Body of pancreas (tissue), 4 donors: ENCODE measurements around the gene ORAI2. TPM values are rescaled to one million over a fixed set of nuclear protein-coding genes. Genes with fewer than 3 reads are reported as not detected.
"Not testable (repeated sequence)": the region's sequence is repeated elsewhere in the genome, so short reads cannot be mapped to it uniquely, and the experiment has no call there.

Experiments used
- ATAC-seq: fragments of 150-250 bp; one replicate; pipeline ENCODE4 v1.9.1; 2016
- DNase-seq, 4 donors: peaks; one replicate each; pipeline ENCODE4 v3.0.0-alpha.2; 2019
- H3K27ac ChIP-seq, 4 donors: fragments of 200-600 bp; sonication (generic); 1 replicate in 3 of 4; 2 replicates in 1 of 4; pipeline versions ENCODE4 v1.5.1 to v1.6.1; 2016 to 2019; ENCODE audit warnings: mild to moderate bottlenecking in 1 of 4, mixed read lengths in 1 of 4, moderate library complexity in 1 of 4
- H3K27me3 ChIP-seq, 2 donors: fragments of 200-600 bp; sonication (generic); one replicate each; pipeline ENCODE4 v1.6.0; 2016; ENCODE audit warnings: mild to moderate bottlenecking in 1 of 2
- H3K36me3 ChIP-seq, 2 donors: fragments of 200-600 bp; sonication (generic); replicated peaks in 1 of 2; 2 replicates each; pipeline ENCODE4 v1.5.1; 2016; ENCODE audit warnings: low read depth in 2 of 2; ENCODE audit not compliant: insufficient read depth in 1 of 2
- H3K4me1 ChIP-seq: fragments of 200-600 bp; sonication (generic); one replicate; pipeline ENCODE4 v1.6.0; 2016
- H3K4me3 ChIP-seq, 2 donors: fragments of 200-600 bp; sonication (generic); 1 replicate in 1 of 2; 2 replicates in 1 of 2; pipeline ENCODE4 v1.5.1; 2016 to 2019
- H3K9me3 ChIP-seq, 3 donors: fragments of 200-600 bp; sonication (generic); 1 replicate in 2 of 3; 2 replicates in 1 of 3; pipeline ENCODE4 v1.5.1; 2016
- POLR2A ChIP-seq, 3 donors: fragments of 450-650 bp; IDR thresholded peaks; one replicate each; pipeline ENCODE4 v1.6.1; 2016; ENCODE audit warnings: antibody characterized with exemption in 3 of 3, mild to moderate bottlenecking in 2 of 3
- WGBS, 2 donors: methylation state at CpG; one replicate each; pipeline ENCODE4 v1.1.5; 2017; 5-methylcytosine and 5-hydroxymethylcytosine counted together
- intact Hi-C: fragments of 100-400 bp; cut with DNase I; formaldehyde crosslinking; loops from one replicate; pipeline ENCODE4 v1.15.1; 2023
- total RNA-seq, 2 donors: library from RNA; depleted of rRNA; stranded (reverse); fragments of >200 nt; gene quantifications; one replicate each; pipeline ENCODE4 v1.1.0, GENCODE V29; 2016
- TF ChIP-seq, protein P1 (sequence below), 7 experiments: fragments of 450-650 bp in 4 of 7; fragments of 200-600 bp in 3 of 7; sonication (generic) in 3 of 7; IDR thresholded peaks; one replicate each; pipeline ENCODE4 v1.5.1; 2016 to 2019; ENCODE audit warnings: antibody characterized with exemption in 7 of 7

The ORAI2 gene
- total RNA-seq, 2 donors from 2014 or later, result 11.7 to 20.8 TPM

DNA sequence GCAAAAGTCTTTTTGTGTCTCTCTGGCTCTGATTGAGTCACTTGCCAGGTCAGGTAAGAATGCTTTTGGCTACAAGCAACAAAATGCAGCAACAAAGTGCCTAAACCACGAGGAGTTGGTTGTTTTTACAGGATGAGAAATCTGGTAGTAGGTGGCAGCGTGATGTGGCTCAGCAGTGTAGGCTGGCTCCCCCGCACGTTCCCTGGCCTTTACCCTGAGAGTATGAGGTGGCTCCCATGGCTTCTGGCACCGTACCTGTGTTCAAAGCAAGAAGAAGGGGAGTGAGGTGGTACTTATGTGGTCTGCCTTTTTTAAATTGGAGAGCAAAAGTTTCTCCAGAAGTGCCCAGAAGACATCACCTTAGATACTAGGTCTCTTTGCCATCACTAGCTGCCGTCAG, 25.5 kb upstream of the ORAI2 start:
- DNase-seq (no peak), ATAC-seq (no peak)
- Histone ChIP-seq H3K9me3 (no peaks in the 10 kb centered on the region), H3K27ac (no peak overlapping the region), H3K27me3 (no peaks in the 10 kb centered on the region), H3K4me1 (no peaks in the 10 kb centered on the region), H3K36me3 (peaks cover 4 to 6% of the 10 kb centered on the region in 2 donors), H3K4me3 (no peak overlapping the region)
- intact Hi-C loops, result no loop called here
- TF ChIP-seq, protein P1, sequence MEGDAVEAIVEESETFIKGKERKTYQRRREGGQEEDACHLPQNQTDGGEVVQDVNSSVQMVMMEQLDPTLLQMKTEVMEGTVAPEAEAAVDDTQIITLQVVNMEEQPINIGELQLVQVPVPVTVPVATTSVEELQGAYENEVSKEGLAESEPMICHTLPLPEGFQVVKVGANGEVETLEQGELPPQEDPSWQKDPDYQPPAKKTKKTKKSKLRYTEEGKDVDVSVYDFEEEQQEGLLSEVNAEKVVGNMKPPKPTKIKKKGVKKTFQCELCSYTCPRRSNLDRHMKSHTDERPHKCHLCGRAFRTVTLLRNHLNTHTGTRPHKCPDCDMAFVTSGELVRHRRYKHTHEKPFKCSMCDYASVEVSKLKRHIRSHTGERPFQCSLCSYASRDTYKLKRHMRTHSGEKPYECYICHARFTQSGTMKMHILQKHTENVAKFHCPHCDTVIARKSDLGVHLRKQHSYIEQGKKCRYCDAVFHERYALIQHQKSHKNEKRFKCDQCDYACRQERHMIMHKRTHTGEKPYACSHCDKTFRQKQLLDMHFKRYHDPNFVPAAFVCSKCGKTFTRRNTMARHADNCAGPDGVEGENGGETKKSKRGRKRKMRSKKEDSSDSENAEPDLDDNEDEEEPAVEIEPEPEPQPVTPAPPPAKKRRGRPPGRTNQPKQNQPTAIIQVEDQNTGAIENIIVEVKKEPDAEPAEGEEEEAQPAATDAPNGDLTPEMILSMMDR (IDR thresholded peaks at IDR 0.05), result no peak
- no peak for TF ChIP-seq POLR2A (IDR thresholded peaks at IDR 0.05)
- WGBS, 2 donors, result 92% methylated on average over 6 of the region's 6 CpGs

DNA sequence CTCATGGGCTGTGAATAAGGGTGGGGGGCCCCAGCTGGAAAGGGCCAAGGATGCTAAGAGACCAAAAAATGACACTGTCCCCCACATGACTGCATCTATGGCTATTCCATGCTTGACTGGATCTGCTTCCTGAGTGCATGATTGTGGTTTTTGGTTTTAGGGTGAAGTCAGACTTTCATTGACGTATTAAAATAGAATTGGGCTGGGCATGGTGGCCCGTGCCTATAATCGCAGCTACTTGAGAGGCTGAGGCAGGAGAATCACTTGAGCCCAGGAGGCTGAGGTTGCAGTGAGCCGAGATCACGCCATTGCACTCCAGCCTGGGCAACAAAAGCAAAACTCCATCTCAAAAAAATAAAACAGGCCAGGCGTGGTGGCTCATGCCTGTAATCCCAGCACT, 24.8 kb upstream of the ORAI2 start:
- H3K4me3 ChIP-seq, H3K27me3 ChIP-seq, ATAC-seq, H3K4me1 ChIP-seq, H3K9me3 ChIP-seq, H3K27ac ChIP-seq, H3K36me3 ChIP-seq, DNase-seq, intact Hi-C loops: not testable (repeated sequence)
- WGBS, 2 donors, result 91 to 94% methylated on average over 6 of the region's 6 CpGs

DNA sequence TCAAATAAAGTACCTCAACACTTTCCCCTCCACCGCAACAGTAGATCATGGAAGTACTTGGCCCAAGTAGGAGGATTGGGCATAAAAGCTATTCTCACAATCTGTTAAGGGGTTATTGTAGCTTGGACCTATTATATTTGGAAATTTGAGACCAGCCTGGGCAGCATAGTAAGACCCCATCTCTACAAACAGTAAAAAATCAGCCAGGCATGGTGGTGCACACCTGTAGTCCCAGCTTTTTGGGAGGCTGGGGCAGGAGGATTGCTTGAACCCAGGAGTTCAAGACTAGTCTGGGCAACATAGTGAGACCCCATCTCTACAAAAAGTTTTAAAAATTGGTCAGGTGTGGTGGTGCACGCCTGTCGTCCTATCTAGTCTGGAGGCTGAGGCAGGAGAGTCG, 24.0 kb upstream of the ORAI2 start:
- ATAC-seq, result no peak
- H3K4me3 ChIP-seq, result no peak overlapping the region
- 96% methylated on average over 4 of the region's 4 CpGs for WGBS, 2 donors
- no peak overlapping the region for H3K27ac ChIP-seq
- no peaks in the 10 kb centered on the region for H3K27me3 ChIP-seq
- peaks cover 4 to 8% of the 10 kb centered on the region in 2 donors for H3K36me3 ChIP-seq
- intact Hi-C loops, result no loop called here
- H3K4me1 ChIP-seq, result no peaks in the 10 kb centered on the region
- no peaks in the 10 kb centered on the region for H3K9me3 ChIP-seq
- DNase-seq, result no peak
- TF ChIP-seq POLR2A (IDR thresholded peaks at IDR 0.05), result no peak

DNA sequence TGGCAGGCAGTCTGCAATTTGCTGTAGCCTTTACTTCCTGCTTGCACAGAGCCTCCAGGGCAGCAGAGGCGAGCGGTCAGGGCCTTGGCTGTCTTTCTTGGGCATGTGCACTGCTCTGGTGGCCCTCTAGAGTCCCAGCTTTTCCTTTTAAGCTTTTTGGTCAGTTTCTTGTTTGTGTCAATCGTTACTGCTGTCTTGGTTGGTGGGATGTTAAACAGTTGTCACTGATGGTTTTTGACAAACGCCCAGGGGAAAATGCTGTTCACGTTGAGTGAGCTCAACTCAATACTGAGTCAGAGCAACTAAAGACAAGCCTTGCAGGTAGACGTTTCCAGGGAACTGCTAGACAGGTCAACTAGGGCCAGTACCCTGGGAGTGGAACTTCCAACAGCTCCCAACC, 23.3 kb upstream of the ORAI2 start:
- no peak overlapping the region for H3K27ac ChIP-seq
- no peak overlapping the region for H3K4me3 ChIP-seq
- H3K36me3 ChIP-seq, result peaks cover 2 to 8% of the 10 kb centered on the region in 2 donors
- intact Hi-C loops, result no loop called here
- 76 to 83% methylated on average over 6 of the region's 6 CpGs for WGBS, 2 donors
- H3K4me1 ChIP-seq, result no peaks in the 10 kb centered on the region
- TF ChIP-seq, protein P1 (IDR thresholded peaks at IDR 0.05), result no peak
- DNase-seq, result no peak
- H3K9me3 ChIP-seq, result no peaks in the 10 kb centered on the region
- no peak for ATAC-seq
- no peaks in the 10 kb centered on the region for H3K27me3 ChIP-seq

DNA sequence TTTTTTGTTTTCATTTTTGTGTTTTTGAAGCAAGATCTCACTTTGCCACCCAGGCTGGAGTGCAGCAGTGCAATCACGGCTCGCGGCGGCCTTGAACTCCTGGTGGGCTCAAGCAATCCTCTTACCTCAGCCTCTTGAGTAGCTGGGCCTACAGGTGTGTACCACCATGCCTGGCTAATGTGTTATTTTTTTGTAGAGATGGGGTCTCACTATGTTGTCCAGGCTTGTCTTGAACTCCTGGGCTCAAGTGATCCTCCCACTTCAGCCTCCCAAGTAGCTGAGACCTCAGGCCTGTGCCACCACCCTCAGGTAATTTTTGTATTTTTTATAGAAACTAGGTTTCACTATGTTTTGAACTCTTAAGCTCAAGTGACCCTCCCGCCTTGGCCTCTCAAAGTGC, 22.5 kb upstream of the ORAI2 start:
- no peaks in the 10 kb centered on the region for H3K9me3 ChIP-seq
- H3K27ac ChIP-seq, result no peak overlapping the region
- 98 to 100% methylated on average over 5 of the region's 5 CpGs for WGBS, 2 donors
- no peaks in the 10 kb centered on the region for H3K4me1 ChIP-seq
- no peaks in the 10 kb centered on the region for H3K27me3 ChIP-seq
- no peak overlapping the region for H3K4me3 ChIP-seq
- ATAC-seq (no peak), DNase-seq (no peak)
- no peak for TF ChIP-seq POLR2A (IDR thresholded peaks at IDR 0.05)
- TF ChIP-seq, protein P1 (IDR thresholded peaks at IDR 0.05), result no peak
- peaks cover 0 to 8% of the 10 kb centered on the region in 2 donors for H3K36me3 ChIP-seq
- intact Hi-C loops, result no loop called here

DNA sequence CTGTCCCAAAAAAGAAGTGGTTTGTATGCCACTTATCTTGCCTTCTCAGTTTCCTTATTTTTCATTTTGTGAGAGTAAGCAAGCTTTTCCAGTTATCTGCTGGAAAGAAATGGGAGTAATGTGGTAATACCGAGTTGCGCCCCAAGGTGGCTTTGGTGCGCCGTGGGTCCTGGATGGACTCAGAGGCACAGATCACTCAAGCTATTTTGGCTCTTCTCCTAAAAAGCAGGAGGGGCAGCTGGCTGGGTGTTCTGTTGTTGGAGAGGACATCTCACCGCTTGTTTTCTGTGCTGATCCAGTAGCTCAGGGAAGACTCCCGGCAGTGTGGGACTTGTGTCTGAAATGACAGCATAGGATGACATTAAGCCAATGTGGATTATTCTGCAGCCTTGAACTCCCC, 20.8 kb upstream of the ORAI2 start:
- ATAC-seq (no peak), DNase-seq (no peak)
- H3K27me3 ChIP-seq, result no peaks in the 10 kb centered on the region
- H3K4me1 ChIP-seq, result no peaks in the 10 kb centered on the region
- no peaks in the 10 kb centered on the region for H3K9me3 ChIP-seq
- H3K4me3 ChIP-seq, result no peak overlapping the region
- TF ChIP-seq POLR2A (IDR thresholded peaks at IDR 0.05), result no peak
- TF ChIP-seq, protein P1 (IDR thresholded peaks at IDR 0.05), result peak in 3 of 7 experiments; percentile 7 to 30 (median 25)
- no peak overlapping the region for H3K27ac ChIP-seq
- intact Hi-C loops, result no loop called here
- H3K36me3 ChIP-seq, result peaks cover 0 to 6% of the 10 kb centered on the region in 2 donors
- WGBS, 2 donors, result 64 to 70% methylated on average over 2 to 6 of the region's 6 CpGs
